Right lobe of liver (tissue), 4 donors: Measurements from ENCODE around the gene RNU5D-1.

ENCODE experiments used
- POLR2A ChIP-seq: fragments of 450-650 bp; IDR thresholded peaks from one replicate; pipeline ENCODE4 v1.6.1; 2017; ENCODE audit warnings: antibody characterized with exemption, mild to moderate bottlenecking
- TF ChIP-seq, protein P1 (sequence below), 4 donors: fragments of 200-600 bp in 3 of 4; fragments of 450-650 bp in 1 of 4; IDR thresholded peaks; one replicate each; pipeline versions ENCODE4 v1.5.1 to v1.8.0; 2016 to 2022; ENCODE audit warnings: antibody characterized with exemption in 4 of 4, mild to moderate bottlenecking in 2 of 4
- donor health status: DM: no; HTN: no; CAD: no.
- donor health status: DM: no; HTN: no; CAD: no.
- donor health status: DM: no; HTN: yes; CAD: no.

DNA sequence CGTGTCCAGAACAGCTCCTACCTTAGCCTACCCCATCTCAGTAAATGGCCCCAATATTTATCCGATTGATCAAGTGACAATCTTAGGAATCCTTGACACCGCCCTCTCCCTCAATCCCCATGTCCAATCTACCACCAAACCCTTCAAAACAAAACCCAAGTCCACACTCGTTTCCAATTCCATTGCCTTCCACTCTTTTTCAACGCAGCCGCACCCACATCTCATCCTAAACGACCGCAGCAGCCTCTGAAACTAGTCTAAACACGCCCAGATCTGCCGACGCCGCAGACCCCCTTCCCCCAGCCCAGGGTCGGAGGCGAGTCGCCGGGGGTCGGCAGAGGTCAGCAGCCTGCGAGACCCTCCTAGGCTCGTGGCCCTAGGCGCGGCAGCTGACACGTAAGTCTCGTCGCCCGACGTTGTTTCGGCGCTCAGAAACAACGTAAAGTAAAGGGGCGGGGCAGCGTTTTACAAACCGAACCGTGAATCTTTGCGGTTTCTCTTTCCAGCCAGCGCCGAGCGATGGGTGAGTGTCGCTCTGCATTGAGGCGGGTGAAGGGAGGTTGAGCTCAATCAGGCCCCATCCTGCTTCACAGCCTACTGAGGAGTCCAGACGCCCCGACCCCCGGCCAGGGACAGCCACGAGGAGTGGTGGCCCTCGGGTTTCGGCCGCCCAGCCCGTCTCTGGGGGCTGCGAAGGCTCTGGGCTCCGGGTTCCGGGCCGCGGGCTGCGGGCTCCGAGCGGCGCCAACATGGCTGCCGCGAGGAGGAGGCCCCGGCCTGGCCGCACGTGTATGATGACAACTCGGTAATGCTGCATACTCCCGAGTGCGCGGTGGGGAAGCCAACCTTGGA lies 44.3 kb upstream of the RNU5D-1 start, which contains the start of gene RPS8:
- TF ChIP-seq, protein P1, sequence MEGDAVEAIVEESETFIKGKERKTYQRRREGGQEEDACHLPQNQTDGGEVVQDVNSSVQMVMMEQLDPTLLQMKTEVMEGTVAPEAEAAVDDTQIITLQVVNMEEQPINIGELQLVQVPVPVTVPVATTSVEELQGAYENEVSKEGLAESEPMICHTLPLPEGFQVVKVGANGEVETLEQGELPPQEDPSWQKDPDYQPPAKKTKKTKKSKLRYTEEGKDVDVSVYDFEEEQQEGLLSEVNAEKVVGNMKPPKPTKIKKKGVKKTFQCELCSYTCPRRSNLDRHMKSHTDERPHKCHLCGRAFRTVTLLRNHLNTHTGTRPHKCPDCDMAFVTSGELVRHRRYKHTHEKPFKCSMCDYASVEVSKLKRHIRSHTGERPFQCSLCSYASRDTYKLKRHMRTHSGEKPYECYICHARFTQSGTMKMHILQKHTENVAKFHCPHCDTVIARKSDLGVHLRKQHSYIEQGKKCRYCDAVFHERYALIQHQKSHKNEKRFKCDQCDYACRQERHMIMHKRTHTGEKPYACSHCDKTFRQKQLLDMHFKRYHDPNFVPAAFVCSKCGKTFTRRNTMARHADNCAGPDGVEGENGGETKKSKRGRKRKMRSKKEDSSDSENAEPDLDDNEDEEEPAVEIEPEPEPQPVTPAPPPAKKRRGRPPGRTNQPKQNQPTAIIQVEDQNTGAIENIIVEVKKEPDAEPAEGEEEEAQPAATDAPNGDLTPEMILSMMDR (IDR thresholded peaks at IDR 0.05): no peak
- TF ChIP-seq POLR2A: peak; percentile 94
